Memory B cell (primary cell): Measurements from ENCODE around the gene CFAP68.

ENCODE experiments used
- ATAC-seq: fragments of 150-1000 bp; cut with Tn5 transposase; 2 replicates; pipeline ENCODE4 v1.10.0; 2021; ENCODE audit warnings: low read depth, mild to moderate bottlenecking, moderate library complexity
- DNase-seq, 2 donors: peaks; one replicate each; pipeline ENCODE4 v3.0.0; 2022; ENCODE audit warnings: low spot score in 2 of 2
- H3K27ac Mint-ChIP-seq: one replicate; pipeline ENCODE4 v1.8.0; 2022; ENCODE audit warnings: mild to moderate bottlenecking, moderate library complexity, mixed read lengths
- H3K27me3 Mint-ChIP-seq: one replicate; pipeline ENCODE4 v1.8.0; 2022; ENCODE audit warnings: mixed read lengths
- H3K36me3 Mint-ChIP-seq: one replicate; pipeline ENCODE4 v1.8.0; 2022; ENCODE audit warnings: mild to moderate bottlenecking, mixed read lengths
- H3K4me1 Mint-ChIP-seq: one replicate; pipeline ENCODE4 v1.8.0; 2022; ENCODE audit warnings: mixed read lengths
- H3K4me3 Mint-ChIP-seq: one replicate; pipeline ENCODE4 v1.8.0; 2022; ENCODE audit warnings: mild to moderate bottlenecking, moderate library complexity, mixed read lengths
- H3K9me3 Mint-ChIP-seq: one replicate; pipeline ENCODE4 v1.8.0; 2022; ENCODE audit warnings: mixed read lengths

The CFAP68 gene, protein sequence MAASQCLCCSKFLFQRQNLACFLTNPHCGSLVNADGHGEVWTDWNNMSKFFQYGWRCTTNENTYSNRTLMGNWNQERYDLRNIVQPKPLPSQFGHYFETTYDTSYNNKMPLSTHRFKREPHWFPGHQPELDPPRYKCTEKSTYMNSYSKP

DNA sequence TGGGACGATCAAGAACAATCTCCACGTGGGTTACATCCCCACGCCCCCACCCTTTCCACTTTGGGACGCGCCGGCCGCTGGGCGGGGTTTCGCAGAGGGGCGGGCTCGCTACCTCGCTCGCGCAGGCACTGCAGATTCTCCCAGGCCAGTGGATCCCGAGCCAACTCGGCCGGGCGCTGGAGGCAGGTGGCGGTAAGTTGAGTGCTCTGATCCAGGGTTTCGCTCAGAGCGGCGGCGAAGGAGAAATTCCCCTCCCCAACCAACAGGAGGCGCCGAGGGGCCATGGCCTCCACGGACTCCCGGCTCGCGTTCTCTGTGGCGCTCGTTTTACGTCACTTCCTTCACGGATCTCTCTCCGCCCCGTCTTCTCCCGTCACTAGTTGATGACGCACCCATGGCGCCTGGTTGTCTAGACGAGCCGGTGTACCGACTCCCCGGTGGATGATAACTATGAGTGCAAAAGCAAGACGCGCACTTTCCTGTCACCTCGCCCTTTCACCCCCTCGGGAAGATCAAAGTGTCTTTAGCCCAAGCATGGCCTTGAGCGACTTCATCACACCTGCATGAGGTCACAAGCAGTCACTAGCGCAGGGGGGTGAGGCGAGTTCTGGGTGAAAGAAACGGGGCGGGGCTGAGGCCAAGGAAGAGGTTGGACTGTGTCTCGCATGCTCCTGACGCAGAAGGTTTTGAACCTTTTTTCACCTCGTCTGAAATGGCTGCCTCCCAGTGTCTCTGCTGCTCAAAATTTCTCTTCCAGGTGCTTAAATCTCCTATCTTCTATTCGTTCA is at the start of gene CFAP68, which contains the start of gene FDXACB1:
CFAP68 (plus strand) TSS at position 693 of the 788 bp plus-strand sequence; CDS start at position 713, 20 bp downstream.
FDXACB1 (minus strand) TSS at position 317 of the 788 bp plus-strand sequence; CDS start at position 284, 33 bp downstream.
- peak; percentile 94 to 96 for DNase-seq
- Mint-ChIP-seq H3K27me3 (no peaks in the 10 kb centered on the region), H3K27ac (peak within 1 kb of the TSS; percentile 99), H3K9me3 (no peaks in the 10 kb centered on the region), H3K36me3 (peaks cover 8% of the 10 kb centered on the region), H3K4me3 (peak within 1 kb of the TSS; percentile 98), H3K4me1 (peaks cover 10% of the 10 kb centered on the region)
- peak; percentile 84 for ATAC-seq

DNA sequence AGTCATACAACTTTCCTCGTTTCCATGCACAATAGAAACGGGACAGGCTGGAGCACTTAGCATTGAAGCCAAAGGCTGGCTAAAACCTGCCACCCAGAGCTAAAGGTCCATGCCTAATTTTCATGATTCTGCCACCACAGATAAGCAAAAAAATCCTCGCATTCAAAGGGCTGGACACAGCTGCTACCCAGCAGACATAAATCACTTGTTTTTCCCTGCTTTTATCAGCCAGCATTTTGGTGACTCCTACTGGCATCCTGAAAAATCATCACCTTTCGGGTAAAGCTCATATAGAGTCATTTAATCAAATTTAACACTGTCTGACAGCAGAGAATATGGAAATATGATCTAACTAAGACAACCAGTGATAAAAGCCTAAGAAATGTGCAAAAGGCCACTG is 45.8 kb upstream of the CFAP68 start:
- no peak for ATAC-seq
- Mint-ChIP-seq H3K27ac (no peak overlapping the region), H3K36me3 (peaks cover 29% of the 10 kb centered on the region), H3K9me3 (no peaks in the 10 kb centered on the region), H3K4me3 (no peak overlapping the region), H3K27me3 (no peaks in the 10 kb centered on the region), H3K4me1 (no peaks in the 10 kb centered on the region)
- DNase-seq = no peak

DNA sequence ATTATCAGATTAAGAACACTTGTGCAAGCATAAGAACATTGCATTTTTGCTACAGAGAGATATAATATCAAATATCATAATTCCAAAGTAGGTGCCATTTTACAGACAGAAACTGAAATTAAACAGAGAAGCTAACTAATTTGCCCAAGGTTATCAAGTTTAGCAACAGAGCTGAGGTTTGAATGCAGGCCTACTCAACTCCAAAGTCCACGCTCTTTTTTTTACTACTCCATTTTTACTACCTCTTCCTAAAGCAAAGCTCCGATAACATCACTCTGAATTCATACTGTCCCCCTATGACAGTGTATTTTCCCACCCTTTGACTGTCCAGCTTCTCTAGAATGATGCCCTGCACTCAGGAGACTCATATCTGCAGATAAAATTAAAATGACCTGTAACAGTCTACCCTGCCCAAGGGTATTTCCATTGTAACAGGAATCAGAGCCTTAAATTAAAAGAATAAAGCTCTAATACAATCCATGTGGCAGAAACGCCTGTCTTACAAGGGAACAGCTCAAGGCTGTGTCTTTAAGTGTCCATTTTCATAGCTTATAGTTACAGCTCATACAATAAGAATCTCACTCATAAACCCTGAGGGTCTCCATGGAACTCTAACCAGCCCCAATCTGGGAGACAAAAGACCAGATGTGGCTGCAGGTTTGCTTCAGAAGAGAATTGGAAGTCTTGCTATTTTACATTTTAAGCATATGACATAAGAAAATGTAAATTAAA is 44.7 kb upstream of the CFAP68 start:
- Mint-ChIP-seq H3K27ac (no peak overlapping the region), H3K4me1 (no peaks in the 10 kb centered on the region), H3K4me3 (no peak overlapping the region), H3K9me3 (no peaks in the 10 kb centered on the region), H3K36me3 (peaks cover 29% of the 10 kb centered on the region), H3K27me3 (no peaks in the 10 kb centered on the region)
- ATAC-seq (no peak), DNase-seq (no peak)

DNA sequence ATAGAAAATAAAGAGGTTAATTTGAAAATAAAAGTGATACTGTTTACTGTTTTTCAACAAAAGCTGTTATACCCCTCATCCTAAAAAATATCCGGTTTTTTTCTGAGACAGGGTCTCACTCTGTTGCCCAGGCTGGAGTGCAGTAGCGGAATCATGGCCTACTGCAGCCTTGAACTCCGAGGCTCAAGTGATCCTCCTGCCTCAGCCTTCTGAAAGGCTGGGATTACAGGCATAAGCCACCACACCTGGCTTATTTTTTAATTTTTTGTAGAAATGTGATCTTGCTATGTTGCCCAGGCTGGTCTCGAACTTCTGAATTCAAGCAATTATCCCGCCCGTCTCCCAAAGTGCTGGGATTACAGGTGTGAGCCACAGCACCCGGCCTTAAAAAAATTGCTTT is 43.7 kb upstream of the CFAP68 start:
- peaks cover 26% of the 10 kb centered on the region for H3K36me3 Mint-ChIP-seq
- ATAC-seq = no peak

DNA sequence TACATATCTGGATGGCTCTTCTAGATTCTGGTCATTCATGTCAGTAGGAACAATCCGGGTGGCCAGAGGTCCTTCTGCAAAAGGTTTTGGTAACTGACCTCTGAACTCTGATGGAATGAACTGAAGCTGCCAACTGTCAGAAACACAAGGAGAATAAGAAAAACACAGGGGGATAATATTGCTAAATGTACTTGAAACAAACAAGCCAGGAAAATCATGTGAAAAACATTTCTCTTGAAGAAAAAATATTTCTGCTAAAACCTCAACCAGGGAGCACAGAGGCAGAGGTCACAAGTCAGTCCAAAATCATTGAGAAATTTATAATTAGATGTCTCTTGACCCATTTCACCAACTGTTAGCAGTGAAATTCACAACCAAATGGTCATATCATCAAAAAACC is 43.2 kb upstream of the CFAP68 start:
- Mint-ChIP-seq H3K27ac (no peak overlapping the region), H3K9me3 (no peaks in the 10 kb centered on the region), H3K27me3 (no peaks in the 10 kb centered on the region), H3K36me3 (peaks cover 26% of the 10 kb centered on the region), H3K4me3 (no peak overlapping the region), H3K4me1 (no peaks in the 10 kb centered on the region)
- DNase-seq (no peak), ATAC-seq (no peak)

More for the DNA sequence above, 43.7 kb upstream of the CFAP68 start:
- Mint-ChIP-seq H3K27me3 (no peaks in the 10 kb centered on the region), H3K4me1 (no peaks in the 10 kb centered on the region), H3K9me3 (no peaks in the 10 kb centered on the region), H3K27ac (no peak overlapping the region), H3K4me3 (no peak overlapping the region)
- DNase-seq = no peak

DNA sequence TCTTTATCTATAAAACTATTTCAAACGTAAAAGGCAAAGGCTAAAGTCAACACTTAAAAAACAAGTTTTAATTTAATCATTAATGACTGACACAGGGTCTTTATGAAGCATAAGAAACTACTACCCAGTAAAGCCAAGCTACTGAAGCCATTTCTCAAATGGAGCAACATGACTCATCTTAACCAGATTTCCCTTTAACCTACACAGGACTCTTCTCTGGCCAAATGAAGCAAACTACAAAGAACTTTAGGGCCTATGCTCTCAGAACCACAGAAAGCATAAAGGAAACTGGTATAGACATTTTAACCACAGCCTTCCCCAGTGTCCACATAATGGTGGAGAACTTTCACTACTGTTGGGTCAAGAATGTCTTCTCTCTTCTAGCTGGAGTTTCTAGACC is 42.6 kb upstream of the CFAP68 start:
- ATAC-seq = no peak
- Mint-ChIP-seq H3K36me3 (peaks cover 25% of the 10 kb centered on the region), H3K27me3 (no peaks in the 10 kb centered on the region), H3K4me1 (no peaks in the 10 kb centered on the region), H3K9me3 (no peaks in the 10 kb centered on the region), H3K4me3 (no peak overlapping the region), H3K27ac (no peak overlapping the region)
- DNase-seq = no peak

DNA sequence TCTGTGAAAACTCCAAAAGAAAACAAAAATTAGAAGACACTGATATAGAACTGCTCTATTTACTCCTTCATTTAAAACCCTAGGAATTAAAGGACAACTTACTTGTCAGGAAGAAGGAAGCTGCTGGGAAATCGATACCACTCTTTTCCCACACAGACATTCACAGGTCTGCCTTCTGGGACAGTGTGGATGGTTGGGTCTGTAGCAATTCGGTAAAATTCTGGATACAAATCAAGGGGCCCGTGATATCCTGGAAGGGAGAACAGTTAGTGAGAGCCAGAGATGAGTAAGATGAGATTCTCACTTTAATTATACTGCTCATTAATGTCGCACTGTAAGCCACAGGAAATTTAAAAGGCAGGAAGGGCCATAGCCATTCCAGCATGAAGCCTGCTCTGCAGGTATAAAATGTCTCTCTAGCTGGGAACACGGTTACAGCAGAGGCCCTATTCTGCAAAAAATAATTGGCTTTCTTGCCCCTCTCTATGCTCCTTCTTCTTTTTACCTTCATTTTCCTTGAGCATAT is 41.9 kb upstream of the CFAP68 start:
- Mint-ChIP-seq H3K9me3 (no peaks in the 10 kb centered on the region), H3K36me3 (peaks cover 25% of the 10 kb centered on the region), H3K4me1 (no peaks in the 10 kb centered on the region), H3K27ac (peak overlapping the region; percentile 42), H3K27me3 (no peaks in the 10 kb centered on the region), H3K4me3 (no peak overlapping the region)
- DNase-seq (no peak), ATAC-seq (no peak)

DNA sequence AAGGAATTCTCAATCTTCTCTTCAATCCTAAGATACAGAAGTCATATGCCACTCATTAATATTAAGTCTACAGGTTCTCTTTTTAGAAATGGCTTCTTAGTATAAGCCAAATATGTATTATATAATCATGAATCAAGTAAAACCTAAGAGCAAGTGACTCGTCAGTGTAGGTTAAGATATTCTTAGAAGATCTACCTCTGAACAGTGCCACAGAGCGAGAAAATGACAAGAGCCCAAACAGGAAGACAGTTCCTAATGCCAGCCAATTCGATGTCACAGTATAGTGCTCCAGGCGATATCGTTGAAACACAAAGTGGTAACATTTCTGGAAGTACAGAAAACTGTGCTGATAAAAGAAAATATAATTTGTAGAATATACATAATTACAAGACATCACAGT is 41.3 kb upstream of the CFAP68 start:
- peak overlapping the region; percentile 42 for H3K27ac Mint-ChIP-seq
- no peak overlapping the region for H3K4me3 Mint-ChIP-seq
- H3K27me3 Mint-ChIP-seq = no peaks in the 10 kb centered on the region
- ATAC-seq = no peak
- H3K9me3 Mint-ChIP-seq = no peaks in the 10 kb centered on the region
- peaks cover 25% of the 10 kb centered on the region for H3K36me3 Mint-ChIP-seq
- no peaks in the 10 kb centered on the region for H3K4me1 Mint-ChIP-seq
- DNase-seq = no peak

DNA sequence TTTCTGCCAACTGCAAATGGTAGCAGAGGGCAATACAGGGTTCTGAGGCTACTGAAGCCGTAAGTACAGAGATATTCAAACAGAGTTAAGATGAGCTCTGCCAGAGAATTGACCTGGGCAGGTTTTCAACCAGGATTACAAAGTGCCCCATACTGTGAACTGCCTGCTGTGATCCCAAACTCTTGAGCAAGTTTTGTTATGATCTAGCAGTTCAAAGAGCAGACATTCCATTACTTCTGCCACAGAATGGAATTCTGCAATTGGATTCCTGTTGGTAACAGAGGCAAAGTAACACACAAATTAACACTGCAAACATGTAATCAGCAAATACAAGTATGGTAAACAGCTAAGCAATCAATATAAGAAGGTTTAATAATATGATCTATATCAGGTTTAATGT is 39.2 kb upstream of the CFAP68 start:
- Mint-ChIP-seq H3K27ac (no peak overlapping the region), H3K4me1 (no peaks in the 10 kb centered on the region), H3K27me3 (no peaks in the 10 kb centered on the region), H3K9me3 (no peaks in the 10 kb centered on the region), H3K4me3 (no peak overlapping the region), H3K36me3 (peaks cover 23% of the 10 kb centered on the region)
- no peak for ATAC-seq
- no peak for DNase-seq

DNA sequence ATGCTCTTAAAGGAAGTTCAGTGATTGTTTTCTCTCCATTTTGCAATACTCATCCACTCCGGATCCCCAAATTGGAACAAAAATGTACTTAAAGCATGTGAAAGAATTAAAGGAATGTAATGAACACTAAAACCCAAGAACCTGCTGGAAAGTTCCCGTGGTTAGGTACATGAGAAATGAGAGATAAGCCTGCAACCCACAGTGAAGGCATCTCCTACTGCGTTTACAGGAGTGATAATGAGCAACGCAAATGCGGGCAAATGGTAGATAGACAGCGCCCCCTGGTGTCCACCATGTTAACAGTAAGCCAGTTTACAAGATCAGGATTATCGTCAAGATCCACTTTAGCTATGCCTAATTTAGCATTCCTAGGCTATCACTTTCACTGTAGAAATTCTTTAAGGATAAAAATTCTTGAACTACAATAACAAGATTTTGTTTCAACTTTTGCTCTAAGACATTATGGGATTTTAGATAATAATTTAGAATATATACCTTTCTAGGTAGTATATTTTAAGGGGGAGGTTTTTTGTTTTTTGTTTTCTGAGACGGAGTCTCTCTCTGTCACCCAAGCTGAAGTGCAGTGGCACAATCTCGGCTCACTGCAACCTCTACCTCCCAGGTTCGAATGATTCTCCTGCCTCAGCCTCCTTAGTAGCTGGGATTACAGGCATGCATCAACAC is 37.8 kb upstream of the CFAP68 start:
- peak; percentile 94 for ATAC-seq
- no peak overlapping the region for H3K27ac Mint-ChIP-seq
- H3K36me3 Mint-ChIP-seq = peaks cover 16% of the 10 kb centered on the region
- DNase-seq = peak; percentile 80 to 83
- no peaks in the 10 kb centered on the region for H3K4me1 Mint-ChIP-seq
- H3K4me3 Mint-ChIP-seq = no peak overlapping the region
- H3K9me3 Mint-ChIP-seq = no peaks in the 10 kb centered on the region
- H3K27me3 Mint-ChIP-seq = no peaks in the 10 kb centered on the region

DNA sequence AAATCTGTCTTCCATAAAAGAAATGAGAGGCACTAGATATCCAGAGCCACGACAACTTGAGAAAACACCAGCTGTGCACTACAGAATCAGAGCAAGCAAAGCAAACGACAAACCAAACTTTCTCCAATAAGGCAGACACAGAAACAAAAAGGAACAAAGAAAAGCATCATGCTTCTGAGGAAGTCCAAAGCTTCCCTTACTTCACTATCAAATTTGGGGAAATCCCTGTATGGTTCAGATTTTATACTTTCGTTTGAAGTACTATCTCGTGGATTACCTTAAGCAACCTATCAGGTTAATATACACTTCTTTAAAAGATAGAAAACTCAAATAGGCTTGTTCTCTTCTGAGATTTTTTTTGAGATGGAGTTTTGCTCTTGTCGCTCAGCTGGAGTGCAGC is 35.7 kb upstream of the CFAP68 start:
- H3K27ac Mint-ChIP-seq = peak overlapping the region; percentile 46
- DNase-seq (no peak), ATAC-seq (peak; percentile 39)
- peaks cover 14% of the 10 kb centered on the region for H3K36me3 Mint-ChIP-seq
- H3K4me1 Mint-ChIP-seq = no peaks in the 10 kb centered on the region
- H3K27me3 Mint-ChIP-seq = no peaks in the 10 kb centered on the region
- no peak overlapping the region for H3K4me3 Mint-ChIP-seq
- H3K9me3 Mint-ChIP-seq = no peaks in the 10 kb centered on the region

DNA sequence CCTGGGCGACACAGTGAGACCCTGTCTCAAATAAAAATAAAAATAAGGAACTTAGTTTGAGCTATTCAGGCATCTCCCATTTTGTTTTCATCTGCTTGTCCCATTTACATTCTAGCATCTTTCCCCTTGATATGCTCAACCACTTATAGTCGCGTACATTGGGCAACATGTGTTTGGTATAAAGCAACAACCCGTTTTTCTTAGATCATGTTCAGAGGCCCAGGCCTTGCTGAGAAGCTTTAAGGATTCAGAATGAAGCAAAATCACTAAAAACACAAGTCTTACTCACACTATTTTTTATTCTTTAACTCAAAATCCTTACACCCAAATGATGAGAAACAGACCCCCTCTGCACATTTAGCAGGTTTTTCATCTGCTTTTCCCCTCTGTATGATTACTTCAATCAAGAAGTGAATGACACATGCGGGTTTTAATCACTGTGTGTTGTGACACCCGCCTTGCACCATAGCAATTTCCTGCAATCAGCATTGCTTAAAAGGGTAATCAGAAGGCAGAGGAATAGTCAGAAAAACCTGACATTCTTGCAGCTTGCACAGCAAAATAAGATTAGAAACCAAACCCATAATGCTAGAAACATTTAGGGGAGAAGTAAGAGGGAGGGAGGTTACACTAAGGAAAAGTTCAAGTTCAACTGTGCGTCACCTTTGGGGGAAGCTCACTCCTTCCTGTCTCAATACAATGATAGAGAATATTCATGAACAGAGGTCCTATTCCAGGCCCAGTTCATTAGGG is 33.9 kb upstream of the CFAP68 start:
- DNase-seq (no peak), ATAC-seq (no peak)
- Mint-ChIP-seq H3K9me3 (no peaks in the 10 kb centered on the region), H3K27ac (peak overlapping the region; percentile 31), H3K4me1 (no peaks in the 10 kb centered on the region), H3K36me3 (peaks cover 20% of the 10 kb centered on the region), H3K4me3 (no peak overlapping the region), H3K27me3 (no peaks in the 10 kb centered on the region)

DNA sequence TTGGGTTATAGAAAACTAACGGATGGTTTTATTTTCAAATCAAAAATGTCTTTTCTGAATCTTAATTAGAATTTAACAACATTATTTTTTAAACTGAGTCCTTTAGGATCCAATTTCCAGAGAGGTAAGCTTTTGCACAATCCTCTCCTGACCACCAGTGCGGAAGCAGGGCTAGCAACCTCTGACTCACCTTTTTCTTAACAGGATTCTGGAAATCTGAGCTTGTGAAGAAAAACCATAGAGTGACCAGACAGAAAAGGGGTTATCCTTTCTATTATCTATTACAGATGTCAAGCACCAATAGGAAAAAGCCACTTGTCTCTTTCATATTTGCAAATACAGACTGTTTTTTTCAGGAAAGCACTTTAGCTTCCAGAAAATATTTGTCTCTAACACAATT is 33.3 kb upstream of the CFAP68 start:
- Mint-ChIP-seq H3K4me3 (no peak overlapping the region), H3K9me3 (no peaks in the 10 kb centered on the region), H3K4me1 (no peaks in the 10 kb centered on the region), H3K36me3 (peaks cover 22% of the 10 kb centered on the region), H3K27ac (no peak overlapping the region), H3K27me3 (no peaks in the 10 kb centered on the region)
- DNase-seq (no peak), ATAC-seq (no peak)
